ENCODE results near the gene DAP. TPM values are rescaled to one million over a fixed set of nuclear protein-coding genes. Genes with fewer than 3 reads are reported as not detected.

DAP gene
- total and polyA plus RNA-seq, 2 of the 4 experiments (the other 2 are of a cell fraction): 49.6 to 189 TPM

DNA sequence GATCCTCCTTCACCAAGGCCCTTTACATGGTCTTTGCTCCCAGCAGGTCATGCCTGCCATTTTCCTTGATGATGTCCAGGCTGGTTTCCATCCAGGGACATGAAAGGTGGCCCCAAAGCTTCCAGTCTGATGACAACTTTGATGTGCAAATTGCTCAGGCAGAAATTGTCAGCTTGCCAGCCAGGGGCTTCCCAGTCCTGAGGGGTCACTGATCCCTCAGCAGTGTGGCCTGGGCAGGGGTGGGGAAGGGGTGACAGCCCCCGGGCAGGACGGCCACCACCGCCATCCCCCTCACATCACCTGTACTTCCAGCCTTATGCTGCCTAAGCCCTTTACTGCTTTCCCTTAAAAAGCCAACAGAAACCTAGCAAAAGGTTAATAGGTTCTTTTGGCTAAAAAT, 100.9 kb downstream of the DAP start:
- H3K9me3 ChIP-seq (ENCODE audit: control insufficient read depth, insufficient read depth, low read length): no peaks in the 10 kb centered on the region; the same call in 1 of the 2 replicates
- no TSS peak for BruUV-seq (replicated peaks)
- H4K91ac ChIP-seq (ENCODE audit: insufficient read depth, low read depth, low read length): no peak overlapping the region
- ChIA-PET CTCF (no interaction called here), POLR2A (ENCODE audit: unreplicated experiment) (no interaction called here)
- WGBS, 2 experiments (ENCODE audit: extremely low coverage in 2 of 2, insufficient read length in 1 of 2): no CpG with 5 or more reads among the region's 3 CpGs
- H4K5ac ChIP-seq (ENCODE audit: low read depth, low read length): no peak overlapping the region
- dilution Hi-C loops (cut with HindIII; ENCODE audit: low sequenced_read_pairs, unreplicated experiment) (no loop called here), intact Hi-C loops (cut with micrococcal nuclease) (no loop called here), in situ Hi-C loops (cut with MboI; ENCODE audit: low sequenced_read_pairs) (no loop called here)
- no peak overlapping the region for H3K56ac ChIP-seq (ENCODE audit: extremely low read depth, insufficient read depth, low read length)
- H3K27ac ChIP-seq (ENCODE audit: insufficient read depth, low read length): no peak overlapping the region
- no peak overlapping the region for H3K4ac ChIP-seq (ENCODE audit: low read depth, low read length)
- no peak overlapping the region for H2BK120ac ChIP-seq (ENCODE audit: low read depth, low read length)
- no peak overlapping the region for H2AK5ac ChIP-seq (ENCODE audit: low read depth, low read length)
- no peak overlapping the region for H4K8ac ChIP-seq (ENCODE audit: low read depth in 2 of 2, low read length in 2 of 2)
- H3K4me3 ChIP-seq (ENCODE audit: insufficient read depth, low read depth, low read length): no peak overlapping the region
- H3K36me3 ChIP-seq (ENCODE audit: control insufficient read depth, insufficient read depth, low read length): peaks cover 12% of the 10 kb centered on the region; the same call in 1 of the 2 replicates
- peaks cover 2% of the 10 kb centered on the region; the same call in 1 of the 2 replicates for H3K4me1 ChIP-seq (ENCODE audit: control insufficient read depth, insufficient read depth, low read length)
- no peak overlapping the region for H2BK20ac ChIP-seq (ENCODE audit: low read depth, low read length)
- no peak overlapping the region for H2BK5ac ChIP-seq (ENCODE audit: low read depth, low read length, poor library complexity, severe bottlenecking)
- no peak overlapping the region for H2AK9ac ChIP-seq (replicated peaks; ENCODE audit: low read depth, low read length, poor library complexity)
- H2AFZ ChIP-seq (replicated peaks; ENCODE audit: low read length, poor library complexity): no peak overlapping the region
- no peak overlapping the region for H2BK15ac ChIP-seq (ENCODE audit: low read depth, low read length)
- H3K27me3 ChIP-seq (ENCODE audit: control insufficient read depth, insufficient read depth, low read length): no peaks in the 10 kb centered on the region; the same call in 1 of the 2 replicates
- no peak for DNase-seq
- no peak overlapping the region for H3K14ac ChIP-seq (replicated peaks; ENCODE audit: low read depth, low read length)
- peaks cover 0 to 2% of the 10 kb centered on the region in 2 experiments; a peak in 1 of 4 replicates for H3K79me1 ChIP-seq (ENCODE audit: low read depth in 1 of 2, low read length in 2 of 2)
- no peak overlapping the region for H3K4me2 ChIP-seq (ENCODE audit: low read depth, low read length)
- H3K9ac ChIP-seq (ENCODE audit: low read depth, low read length): no peak overlapping the region
- H3K18ac ChIP-seq (ENCODE audit: low read depth, low read length): no peak overlapping the region
- no peak overlapping the region for H3K23ac ChIP-seq (ENCODE audit: low read depth, low read length)
- no peak for ATAC-seq (ENCODE audit: low read depth)
- H3K9me1 ChIP-seq (ENCODE audit: insufficient read depth, low read length): peaks cover 3% of the 10 kb centered on the region; the same call in 1 of the 2 replicates
- TF ChIP-seq BHLHE40 (IDR thresholded peaks at IDR 0.05; ENCODE audit: low read depth, low read length) (no peak), POLR2A (IDR thresholded peaks at IDR 0.05; ENCODE audit: low read depth, low read length) (no peak), RAD21 (IDR thresholded peaks at IDR 0.05; ENCODE audit: low read length) (no peak), NFE2L2 (IDR thresholded peaks at IDR 0.05; ENCODE audit: low read depth, low read length) (no peak), CEBPB (IDR thresholded peaks at IDR 0.05; ENCODE audit: low read depth, low read length) (no peak), MXI1 (IDR thresholded peaks at IDR 0.05; ENCODE audit: borderline replicate concordance, low read depth, low read length) (no peak)
- TF ChIP-seq, protein P1, sequence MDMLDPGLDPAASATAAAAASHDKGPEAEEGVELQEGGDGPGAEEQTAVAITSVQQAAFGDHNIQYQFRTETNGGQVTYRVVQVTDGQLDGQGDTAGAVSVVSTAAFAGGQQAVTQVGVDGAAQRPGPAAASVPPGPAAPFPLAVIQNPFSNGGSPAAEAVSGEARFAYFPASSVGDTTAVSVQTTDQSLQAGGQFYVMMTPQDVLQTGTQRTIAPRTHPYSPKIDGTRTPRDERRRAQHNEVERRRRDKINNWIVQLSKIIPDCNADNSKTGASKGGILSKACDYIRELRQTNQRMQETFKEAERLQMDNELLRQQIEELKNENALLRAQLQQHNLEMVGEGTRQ (IDR thresholded peaks at IDR 0.05; ENCODE audit: low read depth, low read length): no peak
- H4K20me1 ChIP-seq (ENCODE audit: insufficient read depth, low read length): peaks cover 3% of the 10 kb centered on the region; the same call in 1 of the 2 replicates
